T47D (cell line): Measurements from ENCODE around the gene WDR88.

Source experiments
- DNase-seq, 2 experiments: peaks; one replicate each; pipeline versions ENCODE4 v3.0.0 to v3.0.0-alpha.2; 2011 to 2012; ENCODE audit warnings: low read depth in 1 of 2, low spot score in 1 of 2
- JUND ChIP-seq: IDR thresholded peaks from 2 replicates; pipeline ENCODE4 v1.6.1; 2012; ENCODE audit warnings: low read depth
- in situ Hi-C: cut with HindIII; loops from 2 replicates; pipeline ENCODE4 v1.10.0; 2016; ENCODE audit warnings: low sequenced_read_pairs, low pct_unique_long_range_greater_than_20kb

WDR88 gene

GRCh38 chr19:33132021-33132420, at the start of gene WDR88:
Gene WDR88, plus strand, starts transcription at chr19:33132114. Its CDS starts 56 bp downstream, at chr19:33132170.
- in situ Hi-C loops, result no loop called here
- DNase-seq, result no peak
- TF ChIP-seq JUND, result no peak

- DNase-seq, result no peak
- TF ChIP-seq JUND, result no peak
- in situ Hi-C loops, result no loop called here
Measured at GRCh38 chr19:33085570-33086128, 46.3 kb upstream of the WDR88 start.

GRCh38 chr19:33086955-33087354, 45.0 kb upstream of the WDR88 start:
- DNase-seq, result no peak
- no peak for TF ChIP-seq JUND
- in situ Hi-C loops, result no loop called here

- in situ Hi-C loops, result no loop called here
- TF ChIP-seq JUND, result no peak
- no peak for DNase-seq
Measured at GRCh38 chr19:33089010-33089409, 42.9 kb upstream of the WDR88 start.

- no peak for DNase-seq
- in situ Hi-C loops, result no loop called here
- TF ChIP-seq JUND, result no peak
Measured at GRCh38 chr19:33090179-33090578, 41.7 kb upstream of the WDR88 start.

- no peak for DNase-seq
- TF ChIP-seq JUND, result no peak
- in situ Hi-C loops, result no loop called here
Measured at GRCh38 chr19:33093420-33094210, 38.3 kb upstream of the WDR88 start.

- TF ChIP-seq JUND, result no peak
- no peak for DNase-seq
- in situ Hi-C loops, result no loop called here
Measured at GRCh38 chr19:33094436-33095067, 37.4 kb upstream of the WDR88 start.

GRCh38 chr19:33096005-33096404, 35.9 kb upstream of the WDR88 start:
- in situ Hi-C loops, result no loop called here
- TF ChIP-seq JUND, result no peak
- no peak for DNase-seq

GRCh38 chr19:33098055-33098534, 33.8 kb upstream of the WDR88 start:
- DNase-seq, result no peak
- in situ Hi-C loops, result no loop called here
- no peak for TF ChIP-seq JUND

- DNase-seq, result no peak
- no peak for TF ChIP-seq JUND
- in situ Hi-C loops, result no loop called here
Measured at GRCh38 chr19:33100894-33101644, 30.8 kb upstream of the WDR88 start.

- no peak for TF ChIP-seq JUND
- DNase-seq, result no peak
- in situ Hi-C loops, result no loop called here
Measured at GRCh38 chr19:33102893-33103292, 29.0 kb upstream of the WDR88 start.

GRCh38 chr19:33108161-33108560, 23.8 kb upstream of the WDR88 start:
- no peak for DNase-seq
- in situ Hi-C loops, result no loop called here
- TF ChIP-seq JUND, result no peak
